NCI-H2196 (cell line): ENCODE data around the gene B4GALNT1.
"Not testable (repeated sequence)": the region's sequence is repeated elsewhere in the genome, so short reads cannot be mapped to it uniquely, and the experiment has no call there.

Source experiments
- DNase-seq: peaks from one replicate; lab custom pipeline; 2025; ENCODE audit not compliant: unreplicated experiment; lab: John Stamatoyannopoulos, UW

B4GALNT1 gene

DNA sequence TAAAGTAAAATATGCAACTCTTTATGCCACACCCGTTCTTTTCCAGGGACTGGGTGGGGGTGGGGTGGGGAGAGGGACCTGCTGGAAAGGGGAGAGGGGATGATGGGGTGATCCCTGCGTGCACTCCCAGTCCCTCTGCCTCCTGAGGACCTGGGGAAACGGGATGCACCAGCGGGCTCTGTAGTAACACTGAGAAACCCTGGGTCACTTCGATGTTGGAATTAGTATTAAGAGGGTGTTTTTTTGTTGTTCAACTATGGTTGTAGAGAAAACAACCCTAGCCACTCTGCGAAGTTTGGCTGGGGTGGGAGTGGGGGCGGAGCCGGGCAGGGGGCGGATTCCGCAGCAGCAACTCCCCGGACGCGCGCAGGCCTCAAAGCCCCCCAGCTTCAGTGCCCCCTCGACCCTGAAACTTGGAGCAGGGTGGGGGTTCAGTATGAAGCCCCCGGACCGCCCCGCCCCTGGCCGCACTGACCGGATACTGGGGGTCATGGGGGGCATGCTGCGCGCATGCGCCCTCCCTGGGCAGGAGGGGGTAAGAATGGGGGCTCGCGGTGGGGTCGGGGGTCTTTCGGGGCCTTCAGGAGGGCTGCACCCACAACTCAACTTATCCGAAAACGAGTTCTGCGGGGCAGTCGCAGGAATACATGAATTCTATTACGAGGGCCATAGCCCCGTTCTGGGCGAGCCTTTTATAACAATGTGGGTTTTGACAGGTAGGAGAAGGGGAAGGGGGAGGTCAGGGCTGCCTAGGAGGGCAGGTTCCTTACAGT is 23.0 kb downstream of the B4GALNT1 start:
- DNase-seq, result no peak

DNA sequence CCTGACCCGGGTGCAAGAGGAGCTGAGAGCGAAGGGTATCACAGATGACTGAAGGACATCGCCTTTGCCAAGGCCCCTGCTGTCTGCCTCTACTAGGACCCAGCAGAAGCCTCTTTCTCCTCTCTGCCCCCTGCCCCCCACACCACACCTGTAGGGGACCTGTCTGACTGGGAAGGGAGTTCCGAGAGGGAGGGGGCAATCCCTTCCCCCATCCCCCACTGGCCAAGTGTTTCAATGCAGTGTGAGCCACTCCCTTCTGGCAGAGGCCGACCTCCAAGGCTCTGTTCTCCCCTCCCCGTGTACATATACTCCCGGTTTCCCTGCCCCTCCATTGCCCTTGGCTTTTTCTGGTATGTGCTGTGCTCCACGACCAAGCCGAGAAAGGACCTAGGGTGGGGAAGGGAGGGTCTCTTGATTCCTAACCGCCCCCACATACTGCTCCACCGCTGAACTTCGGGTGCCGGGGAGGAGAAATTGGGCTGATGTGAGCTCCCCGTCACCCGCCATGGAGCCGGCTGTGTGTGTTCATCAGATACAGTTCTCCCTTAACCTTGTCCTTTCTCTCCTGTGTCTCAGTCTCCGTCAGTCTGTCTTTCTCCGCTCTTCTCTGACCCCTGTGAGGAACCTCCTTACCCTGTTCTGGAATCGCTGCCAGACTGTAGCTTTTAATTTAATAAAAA is 23.8 kb downstream of the B4GALNT1 start:
- DNase-seq, result no peak

DNA sequence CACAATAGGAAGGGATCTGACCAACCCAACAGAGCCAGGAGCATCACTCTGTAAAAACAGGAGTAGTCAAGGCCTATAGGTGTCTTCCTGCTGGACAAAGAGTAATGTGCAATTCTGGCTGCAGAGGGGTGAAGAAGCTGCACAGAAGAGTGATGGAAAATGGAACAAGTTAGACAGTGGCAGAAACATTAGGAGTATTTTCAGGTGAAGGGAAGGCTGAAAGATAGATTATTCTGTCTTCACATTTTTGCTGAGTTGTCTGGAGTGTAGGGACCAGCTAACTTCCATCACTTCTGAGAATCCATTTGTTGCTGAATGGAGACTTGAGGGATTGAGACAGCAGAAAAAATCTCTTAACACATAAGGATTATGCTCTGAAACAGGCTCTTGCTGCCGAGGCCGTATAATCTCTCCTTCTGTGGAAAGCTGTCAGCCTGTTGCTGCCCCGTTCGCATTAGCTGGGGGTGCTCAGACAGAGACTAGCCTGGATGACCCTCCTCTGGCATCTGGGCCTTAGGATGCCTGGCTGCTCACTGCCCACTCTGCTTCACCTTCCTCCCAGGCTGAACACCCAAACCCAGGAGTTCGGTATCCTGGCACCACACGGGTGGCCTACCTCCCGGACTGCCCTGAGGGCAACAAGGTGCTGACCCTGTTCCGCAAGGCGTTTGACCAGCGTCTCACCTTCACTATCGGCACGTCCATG is 24.9 kb downstream of the B4GALNT1 start:
- no peak for DNase-seq

DNA sequence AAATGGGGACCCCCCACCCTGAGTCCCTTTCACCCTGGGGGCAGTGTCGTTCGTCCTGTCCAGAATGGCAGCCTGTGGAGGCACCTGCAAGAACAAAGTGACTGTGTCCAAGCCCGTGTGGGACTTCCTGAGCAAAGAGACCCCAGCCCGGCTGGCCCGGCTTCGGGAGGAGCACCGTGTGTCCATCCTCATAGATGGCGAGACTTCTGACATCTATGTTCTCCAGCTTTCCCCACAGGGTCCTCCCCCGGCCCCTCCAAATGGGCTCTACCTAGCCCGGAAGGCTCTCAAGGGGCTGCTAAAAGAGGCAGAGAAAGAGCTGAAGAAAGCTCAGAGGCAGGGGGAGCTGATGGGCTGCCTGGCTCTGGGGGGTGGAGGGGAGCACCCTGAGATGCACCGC is 26.2 kb downstream of the B4GALNT1 start:
- DNase-seq, result no peak

DNA sequence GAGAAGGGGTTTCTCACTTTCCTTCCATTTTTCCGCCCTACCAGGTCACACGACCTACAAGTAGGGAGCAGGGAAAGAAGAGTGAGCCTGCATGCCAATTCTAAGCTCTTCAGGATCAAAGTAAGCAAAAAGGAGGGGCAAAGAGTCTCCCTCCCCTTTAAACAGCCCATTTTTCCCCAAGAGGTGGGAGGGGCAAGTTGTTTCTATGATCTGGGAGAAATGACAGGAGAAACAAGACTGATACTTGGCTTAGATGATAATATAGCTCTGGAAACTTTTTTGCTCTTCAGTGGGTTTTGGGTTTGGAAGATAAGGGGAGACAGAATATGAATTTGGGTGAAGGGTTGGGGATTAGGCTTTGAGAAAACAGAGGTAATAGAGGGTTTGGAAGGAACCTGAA is 26.6 kb downstream of the B4GALNT1 start:
- DNase-seq, result no peak

DNA sequence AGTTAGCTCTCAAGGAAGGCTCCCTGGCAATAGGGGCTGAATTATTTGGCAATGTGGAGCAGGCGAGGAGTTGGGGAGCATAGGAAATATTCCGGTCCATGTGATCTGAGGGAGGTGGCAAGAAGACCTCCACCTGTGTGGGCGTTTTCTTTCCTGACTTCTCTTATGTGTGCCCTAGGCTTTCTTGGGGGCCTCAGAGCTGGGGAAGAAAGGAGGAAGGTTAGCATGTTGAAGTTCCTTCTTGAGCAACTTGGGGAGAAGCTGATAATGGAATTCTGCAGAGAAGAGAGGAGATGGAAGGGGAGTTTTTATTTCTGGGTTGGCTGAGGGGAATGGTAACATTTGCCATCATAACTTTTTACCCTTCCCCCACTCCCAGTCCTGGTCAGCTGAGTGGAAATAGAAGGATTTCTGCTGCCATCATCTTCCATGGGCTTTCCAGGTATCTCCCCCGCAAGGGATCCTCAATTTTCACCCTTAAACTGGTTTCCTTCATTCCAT is 27.1 kb downstream of the B4GALNT1 start:
- DNase-seq, result no peak

DNA sequence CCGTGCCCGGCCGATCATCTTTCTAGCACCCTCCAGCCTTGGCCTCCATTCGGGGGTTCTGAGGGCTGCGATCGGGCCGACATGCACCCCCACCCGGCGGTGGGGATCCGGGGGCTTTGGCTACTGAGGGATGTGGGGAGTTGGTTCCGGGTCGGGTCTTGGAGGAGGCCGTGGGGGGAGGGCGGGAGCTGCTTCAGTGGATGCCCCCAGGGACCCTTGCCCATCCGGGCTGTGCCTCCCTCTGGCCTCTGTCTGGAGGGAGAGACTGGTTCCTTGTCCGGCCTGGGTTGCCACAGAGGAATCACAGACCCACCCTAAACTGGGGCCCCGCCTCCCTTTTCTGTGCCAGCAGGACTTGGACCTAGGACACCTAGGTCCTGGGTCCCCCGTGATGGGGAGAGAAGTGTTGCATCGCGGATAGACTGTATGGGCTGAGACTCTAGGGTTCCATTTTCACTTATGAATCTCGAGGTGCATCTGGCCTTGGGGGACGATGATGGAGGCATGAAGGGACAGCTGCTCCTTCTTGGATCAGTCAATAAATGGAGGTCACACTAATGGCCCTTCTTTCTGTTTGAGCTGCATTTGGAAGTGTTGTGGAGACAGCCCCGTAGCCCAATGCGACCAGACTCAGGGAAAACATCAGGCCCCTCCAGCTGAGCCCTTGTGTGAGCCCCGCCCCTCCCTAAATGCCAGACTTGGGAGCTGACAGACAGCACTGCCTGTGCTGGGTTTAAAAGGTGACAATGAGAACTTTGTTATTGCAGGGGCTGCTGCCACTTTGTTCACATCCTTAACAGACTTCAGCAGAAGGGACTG is 27.8 kb downstream of the B4GALNT1 start:
- no peak for DNase-seq

DNA sequence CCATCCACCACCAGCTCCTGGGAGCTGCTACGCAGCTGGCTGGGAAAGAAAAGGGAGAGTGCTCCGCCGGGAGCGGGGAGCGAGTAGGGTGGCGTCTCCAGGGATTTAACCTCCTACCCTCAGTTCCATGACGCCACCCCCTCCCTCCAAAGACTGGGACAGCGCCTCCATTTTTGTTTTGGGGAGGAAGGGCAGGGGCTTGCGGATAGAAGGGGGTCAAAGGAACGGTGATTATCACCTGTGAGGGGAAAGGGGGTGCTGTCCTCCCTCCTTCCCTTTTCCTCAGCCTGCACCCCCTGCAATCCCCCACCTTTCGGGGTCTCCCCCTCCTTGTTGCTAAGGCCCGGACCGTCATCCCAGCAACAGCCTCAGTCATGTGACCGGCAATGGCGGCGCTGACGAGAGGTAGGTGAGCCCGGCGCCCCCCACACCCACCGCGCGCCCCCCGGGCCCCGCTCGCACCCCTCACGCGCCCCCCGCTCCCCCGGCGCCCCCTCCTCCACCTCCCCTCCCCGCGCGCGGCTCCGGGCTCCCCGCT is 28.5 kb downstream of the B4GALNT1 start, which contains the start of gene DTX3:
Gene DTX3, plus strand, starts transcription at position 371 of the 538 bp plus-strand sequence. CDS start 1,694 bp downstream, outside the sequence.
- DNase-seq, result peak; percentile 60

DNA sequence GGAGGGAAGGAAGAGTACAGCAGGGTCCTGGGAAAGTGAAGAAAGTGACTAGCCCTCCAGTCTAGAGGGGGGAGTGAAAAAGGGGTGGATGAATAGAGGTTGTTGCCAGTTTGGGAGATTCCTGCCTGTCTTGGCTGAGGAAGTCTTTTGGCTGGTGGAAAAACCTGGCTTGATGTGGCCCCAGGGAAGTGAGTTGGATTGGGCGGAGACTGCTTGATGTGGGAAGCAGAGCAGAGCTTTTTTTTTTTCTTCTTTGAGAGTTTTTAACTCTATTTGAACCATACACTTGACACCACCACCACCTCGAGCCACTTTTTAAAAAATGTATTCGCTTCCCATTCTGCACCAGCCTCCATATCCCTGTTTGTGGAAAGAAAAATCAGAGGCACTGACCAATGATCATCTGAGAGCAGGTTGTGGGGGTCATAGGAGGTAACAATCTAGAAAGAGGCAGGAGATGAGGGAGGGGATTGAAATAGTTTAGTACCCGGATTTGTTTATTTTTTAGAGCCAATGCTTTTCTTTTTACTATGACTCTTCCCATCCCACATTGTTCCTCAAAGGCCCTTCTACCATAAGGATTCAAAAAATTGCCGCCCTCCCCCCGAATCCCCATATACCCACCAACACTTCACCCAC is 29.1 kb downstream of the B4GALNT1 start:
- DNase-seq, result no peak

DNA sequence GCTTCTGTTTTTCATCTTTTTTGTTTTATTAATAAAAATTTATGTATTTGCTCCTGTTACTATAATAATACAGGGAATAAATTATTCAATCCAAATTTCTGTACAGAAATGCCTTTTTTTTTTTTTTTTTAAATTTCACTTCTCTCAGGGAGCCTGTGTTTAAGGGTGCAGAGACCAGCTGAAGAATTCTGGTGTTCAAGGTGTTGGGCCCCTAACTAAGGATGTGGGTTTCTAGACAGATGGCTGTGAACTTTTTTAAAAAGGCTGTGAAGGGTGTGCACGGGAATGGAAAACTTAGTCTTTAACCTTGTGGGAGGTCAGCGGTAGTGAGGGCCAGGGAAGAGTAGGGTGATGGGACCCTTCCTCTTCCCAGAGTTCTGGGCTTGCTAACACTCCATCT is 29.7 kb downstream of the B4GALNT1 start:
- no peak for DNase-seq

DNA sequence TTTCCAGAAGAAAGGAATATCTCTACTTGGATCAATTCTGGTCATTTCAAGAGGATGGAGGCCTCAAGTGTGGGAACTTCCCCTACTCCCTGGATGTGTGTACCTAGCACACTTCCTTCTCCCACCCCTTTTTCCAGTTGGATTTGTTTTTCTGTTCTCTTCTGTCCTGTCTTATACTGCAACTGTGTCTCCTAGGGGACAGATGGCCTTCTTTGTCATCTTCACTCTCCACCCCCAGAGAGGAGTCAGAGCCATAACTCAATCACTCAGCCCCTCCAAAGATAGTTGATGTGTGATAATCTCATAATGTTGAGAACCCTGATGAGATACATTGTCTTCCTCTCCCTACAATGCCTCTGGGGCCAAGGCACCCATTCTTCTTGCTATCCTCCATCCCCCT is 30.5 kb downstream of the B4GALNT1 start:
- DNase-seq, result no peak

DNA sequence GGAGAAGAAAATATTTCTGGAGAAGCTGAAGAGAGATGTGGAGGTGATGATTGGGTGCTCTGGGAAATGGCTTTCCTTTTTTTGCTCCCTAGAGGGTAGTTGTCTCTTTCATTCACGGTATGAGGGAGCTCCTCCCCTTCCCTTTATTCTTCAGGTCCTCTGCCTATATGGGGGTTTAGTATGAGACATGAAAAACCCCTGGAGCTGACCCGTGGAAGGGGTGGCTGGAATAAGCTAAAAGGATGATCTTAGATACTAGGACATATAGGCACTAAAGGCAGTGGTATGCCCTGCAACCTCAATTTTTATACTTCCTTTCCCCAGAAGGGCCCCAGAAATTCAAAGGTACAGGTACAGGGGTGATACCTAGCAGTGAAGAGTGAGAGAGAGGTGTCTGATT is 32.6 kb downstream of the B4GALNT1 start:
- no peak for DNase-seq

DNA sequence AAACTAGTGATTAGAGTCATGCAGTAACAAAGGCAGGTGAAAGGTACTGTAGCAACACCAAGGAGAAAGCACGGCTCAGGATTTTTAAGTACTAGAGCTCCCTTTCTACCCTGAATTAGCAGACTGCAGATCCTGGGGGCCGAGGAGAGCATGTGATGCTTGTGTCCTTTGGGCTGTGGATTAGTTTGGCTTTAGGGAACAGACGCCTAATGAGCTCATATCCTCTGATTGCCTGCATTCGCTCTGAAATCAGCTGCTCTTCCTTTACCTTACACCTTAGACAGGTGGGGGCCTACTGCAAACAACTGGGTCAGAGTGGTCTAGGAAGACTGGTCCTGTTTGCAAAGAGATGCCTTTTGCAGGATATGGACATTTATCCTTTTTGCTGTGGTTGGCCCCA is 39.8 kb downstream of the B4GALNT1 start:
- DNase-seq, result no peak

DNA sequence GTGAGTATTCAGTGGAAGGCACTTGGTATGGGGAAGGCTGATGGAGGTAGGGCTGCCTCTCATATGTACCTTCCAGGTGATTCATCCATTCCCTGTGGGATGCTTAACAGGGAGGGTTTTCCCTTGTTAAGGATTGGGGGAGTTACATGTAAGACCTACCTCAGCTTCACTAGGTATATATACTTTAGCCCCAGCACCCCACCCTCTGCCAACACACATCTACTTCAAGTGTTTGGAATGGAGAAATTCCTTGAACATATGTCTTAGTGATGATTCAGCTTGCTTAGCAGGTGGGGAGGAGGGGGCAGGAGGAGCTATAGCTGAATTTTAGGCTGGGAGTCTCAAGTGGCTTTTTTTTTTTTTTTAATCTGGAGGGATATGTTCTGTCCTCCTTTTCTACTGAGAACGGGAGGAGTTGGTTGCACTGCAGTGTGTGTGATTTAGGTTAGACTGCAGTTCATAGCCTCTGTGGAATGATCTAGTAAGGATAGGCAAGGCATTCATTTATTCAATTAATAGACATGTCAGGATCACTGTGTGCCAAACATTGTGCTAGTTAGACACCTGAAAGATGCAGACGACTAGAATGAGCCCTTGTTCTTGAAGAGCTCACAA is 40.3 kb downstream of the B4GALNT1 start:
- no peak for DNase-seq

DNA sequence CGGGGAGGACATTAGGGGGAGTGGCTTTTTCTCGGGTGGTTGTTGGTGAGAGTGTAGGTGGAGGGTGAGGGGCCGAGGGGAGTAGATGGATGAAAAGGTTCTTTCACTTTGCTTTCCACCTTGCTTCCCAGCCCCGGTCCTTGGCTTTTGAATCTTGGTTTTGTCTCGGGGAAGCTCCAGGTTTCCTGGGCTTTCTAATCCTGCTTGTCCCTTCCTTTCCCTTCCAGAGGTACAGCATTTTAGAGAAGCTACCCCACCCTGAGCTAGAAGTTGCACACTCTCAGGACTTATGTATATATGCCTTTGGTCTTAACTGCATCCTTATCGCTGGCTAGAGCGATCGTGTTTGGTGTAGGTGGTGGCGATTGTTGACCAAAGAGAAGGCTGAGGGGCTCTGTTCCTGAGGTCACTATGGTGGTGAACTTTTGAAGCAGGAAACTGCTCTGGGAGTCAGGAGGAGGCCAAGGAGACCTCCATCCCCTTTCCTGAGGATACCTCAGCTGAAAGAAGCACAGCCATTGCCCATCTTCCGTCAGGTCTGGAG is 41.1 kb downstream of the B4GALNT1 start:
- no peak for DNase-seq

DNA sequence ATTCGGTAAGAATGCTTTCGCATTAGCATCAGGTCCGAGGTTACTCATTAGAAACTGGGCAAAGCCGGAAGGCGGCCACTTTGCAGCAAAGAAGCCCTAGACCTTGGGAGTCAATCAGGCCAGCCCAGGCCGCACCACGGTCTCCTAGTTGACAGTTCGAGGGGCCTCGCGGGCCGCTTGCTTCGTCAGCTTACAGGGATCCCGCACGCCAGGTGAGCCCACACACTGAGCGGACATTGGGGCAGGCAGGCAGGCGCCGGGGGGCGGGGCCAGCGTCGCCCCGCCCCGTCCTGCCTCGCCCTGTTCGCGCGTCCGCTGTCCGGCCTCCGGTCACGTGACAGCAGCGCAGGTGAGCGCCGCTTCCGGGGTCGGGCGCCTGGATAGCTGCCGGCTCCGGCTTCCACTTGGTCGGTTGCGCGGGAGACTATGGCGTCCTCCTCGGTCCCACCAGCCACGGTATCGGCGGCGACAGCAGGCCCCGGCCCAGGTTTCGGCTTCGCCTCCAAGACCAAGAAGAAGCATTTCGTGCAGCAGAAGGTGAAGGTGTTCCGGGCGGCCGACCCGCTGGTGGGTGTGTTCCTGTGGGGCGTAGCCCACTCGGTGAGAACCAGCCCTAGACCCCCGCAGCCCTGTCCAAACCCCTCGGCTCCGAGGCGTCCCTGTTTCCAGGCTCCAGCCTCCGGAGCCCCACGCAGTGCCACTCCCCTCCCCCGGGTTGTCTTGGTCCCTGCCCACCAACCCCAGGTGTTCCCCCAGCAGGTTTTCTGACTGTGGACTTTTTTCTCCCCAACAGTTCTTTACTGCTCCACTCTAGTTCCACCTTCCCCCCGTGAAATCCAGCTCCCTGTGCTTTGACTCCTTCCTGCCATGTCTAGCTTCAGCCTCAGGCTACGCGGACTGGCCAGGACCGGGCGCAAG is 41.9 kb downstream of the B4GALNT1 start, which contains the start of gene PIP4K2C:
Gene PIP4K2C, plus strand, starts transcription at position 329 of the 918 bp plus-strand sequence. Its CDS starts 98 bp downstream, at position 427.
- DNase-seq, result peak; percentile 89

DNA sequence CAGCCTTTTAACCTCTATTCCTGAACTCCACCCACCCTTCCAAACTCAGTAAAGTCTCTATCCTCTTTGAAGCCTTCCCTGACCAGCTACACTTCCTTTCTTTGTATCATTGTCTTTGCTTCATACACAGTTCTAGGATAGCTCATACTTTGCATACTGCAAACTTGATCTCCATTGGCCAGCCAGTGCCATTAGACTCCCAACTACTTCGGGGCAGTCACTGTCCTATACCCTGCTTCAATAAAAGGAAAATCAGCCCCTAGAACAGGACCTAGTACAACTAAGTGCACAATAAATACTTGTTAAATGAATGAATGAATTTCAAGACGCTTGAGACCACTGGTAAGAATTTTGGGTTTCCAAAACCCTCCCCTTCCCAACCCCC is 42.5 kb downstream of the B4GALNT1 start:
- DNase-seq, result no peak

DNA sequence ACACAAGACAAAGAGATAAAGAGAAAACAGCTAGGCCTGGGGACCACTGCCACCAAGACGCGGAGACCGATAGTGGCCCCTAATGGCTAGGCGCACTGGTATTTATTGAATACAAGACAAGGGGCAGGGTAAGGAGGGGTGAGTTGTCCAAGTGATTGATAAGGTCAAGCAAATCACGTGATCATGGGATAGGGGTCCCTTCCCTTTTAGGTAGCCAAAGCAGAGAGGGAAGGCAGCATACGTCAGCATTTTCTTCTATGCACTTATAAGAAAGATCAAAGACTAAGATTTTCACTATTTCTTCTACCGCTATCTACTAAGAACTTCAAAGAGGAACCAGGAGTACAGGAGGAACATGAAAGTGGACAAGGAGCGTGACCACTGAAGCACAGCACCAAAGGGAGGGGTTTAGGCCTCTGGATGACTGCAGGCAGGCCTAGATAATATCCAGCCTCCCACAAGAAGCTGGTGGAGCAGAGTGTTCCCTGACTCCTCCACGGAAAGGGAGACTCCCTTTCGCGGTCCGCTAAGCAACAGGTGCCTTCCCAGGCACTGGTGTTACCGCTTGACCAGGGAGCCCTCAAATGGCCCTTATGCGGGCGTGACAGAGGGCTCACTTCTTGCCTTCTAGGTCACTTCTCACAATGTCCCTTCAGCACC is 43.9 kb downstream of the B4GALNT1 start:
- not testable (repeated sequence) for DNase-seq
